Gastrocnemius medialis (tissue), 4 donors: Measurements from ENCODE around the gene ZNF181.

Source experiments
- POLR2A ChIP-seq, 2 donors: fragments of 450-650 bp; IDR thresholded peaks; one replicate each; pipeline ENCODE4 v1.6.1; 2017; ENCODE audit warnings: antibody characterized with exemption in 2 of 2, mild to moderate bottlenecking in 2 of 2, moderate library complexity in 2 of 2
- TF ChIP-seq, protein P1 (sequence below), 5 experiments: fragments of 450-650 bp in 3 of 5; fragments of 200-600 bp in 2 of 5; sonication (generic) in 2 of 5; IDR thresholded peaks in 4 of 5; conservative IDR thresholded peaks in 1 of 5; 1 replicate in 4 of 5; 2 replicates in 1 of 5; pipeline ENCODE4 v1.5.1; 2016 to 2019; ENCODE audit warnings: antibody characterized with exemption in 5 of 5, mild to moderate bottlenecking in 3 of 5, moderate library complexity in 3 of 5

DNA sequence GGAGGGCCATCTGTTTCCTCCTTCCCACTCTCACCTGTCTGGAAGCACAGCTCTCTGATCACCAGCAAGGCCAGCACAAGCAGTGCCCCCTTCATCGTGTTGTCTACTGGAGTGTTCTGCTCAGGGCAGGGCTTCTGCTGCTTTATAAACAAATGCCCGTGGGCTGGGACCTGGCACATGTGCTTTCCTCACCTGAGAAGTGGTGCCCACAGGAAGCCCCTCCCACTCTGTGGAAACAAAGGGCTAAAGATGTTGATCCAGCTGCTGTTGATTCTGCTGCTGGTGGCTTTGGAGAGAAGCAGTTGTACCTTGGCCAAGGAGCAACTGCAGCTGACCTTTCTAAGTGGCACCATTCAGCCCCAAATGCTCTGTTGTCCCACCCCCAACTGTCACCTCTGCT is 26.4 kb upstream of the ZNF181 start:
- TF ChIP-seq, protein P1, sequence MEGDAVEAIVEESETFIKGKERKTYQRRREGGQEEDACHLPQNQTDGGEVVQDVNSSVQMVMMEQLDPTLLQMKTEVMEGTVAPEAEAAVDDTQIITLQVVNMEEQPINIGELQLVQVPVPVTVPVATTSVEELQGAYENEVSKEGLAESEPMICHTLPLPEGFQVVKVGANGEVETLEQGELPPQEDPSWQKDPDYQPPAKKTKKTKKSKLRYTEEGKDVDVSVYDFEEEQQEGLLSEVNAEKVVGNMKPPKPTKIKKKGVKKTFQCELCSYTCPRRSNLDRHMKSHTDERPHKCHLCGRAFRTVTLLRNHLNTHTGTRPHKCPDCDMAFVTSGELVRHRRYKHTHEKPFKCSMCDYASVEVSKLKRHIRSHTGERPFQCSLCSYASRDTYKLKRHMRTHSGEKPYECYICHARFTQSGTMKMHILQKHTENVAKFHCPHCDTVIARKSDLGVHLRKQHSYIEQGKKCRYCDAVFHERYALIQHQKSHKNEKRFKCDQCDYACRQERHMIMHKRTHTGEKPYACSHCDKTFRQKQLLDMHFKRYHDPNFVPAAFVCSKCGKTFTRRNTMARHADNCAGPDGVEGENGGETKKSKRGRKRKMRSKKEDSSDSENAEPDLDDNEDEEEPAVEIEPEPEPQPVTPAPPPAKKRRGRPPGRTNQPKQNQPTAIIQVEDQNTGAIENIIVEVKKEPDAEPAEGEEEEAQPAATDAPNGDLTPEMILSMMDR (IDR thresholded peaks at IDR 0.05 in 4 of 5, conservative IDR thresholded peaks at IDR 0.05 in 1 of 5), result no peak
- no peak for TF ChIP-seq POLR2A (IDR thresholded peaks at IDR 0.05)
